ENCODE results near the gene CACNA1A. TPM values are rescaled to one million over a fixed set of nuclear protein-coding genes. Genes with fewer than 3 reads are reported as not detected.

The CACNA1A gene
- total RNA-seq, 1 donor from 2014 or later: 43.0 TPM

DNA sequence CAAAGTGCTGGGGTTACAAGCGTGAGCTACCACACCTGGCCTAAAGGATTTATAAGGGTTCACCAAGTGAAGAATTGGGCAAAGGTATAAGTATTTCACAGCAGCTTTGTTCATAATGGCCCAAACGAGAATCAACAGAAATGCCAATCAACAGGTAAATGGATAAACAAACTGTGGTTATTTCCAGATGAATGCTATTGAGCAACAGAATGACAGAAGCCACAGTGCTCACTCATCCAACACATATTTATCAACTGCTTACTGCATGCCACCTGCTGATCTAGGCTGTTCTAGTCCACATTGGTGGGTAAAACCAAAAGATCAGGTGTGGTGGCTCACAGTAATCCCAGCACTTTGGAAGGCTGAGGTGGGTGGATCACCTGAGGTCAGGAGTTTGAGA, 27.7 kb downstream of the CACNA1A start:
- Mint-ChIP-seq H3K4me1 (ENCODE audit: low read depth) (no peaks in the 10 kb centered on the region), H3K27ac (no peak overlapping the region), H3K27me3 (peaks cover 8% of the 10 kb centered on the region), H3K4me3 (ENCODE audit: low read depth) (no peak overlapping the region), H3K9me3 (ENCODE audit: low read depth) (peaks cover 15% of the 10 kb centered on the region), H3K36me3 (ENCODE audit: insufficient read depth) (no peaks in the 10 kb centered on the region)
- DNase-seq (ENCODE audit: low spot score, unreplicated experiment): no peak
- no peak for TF ChIP-seq CTCF (IDR thresholded peaks at IDR 0.05; ENCODE audit: unreplicated experiment)

DNA sequence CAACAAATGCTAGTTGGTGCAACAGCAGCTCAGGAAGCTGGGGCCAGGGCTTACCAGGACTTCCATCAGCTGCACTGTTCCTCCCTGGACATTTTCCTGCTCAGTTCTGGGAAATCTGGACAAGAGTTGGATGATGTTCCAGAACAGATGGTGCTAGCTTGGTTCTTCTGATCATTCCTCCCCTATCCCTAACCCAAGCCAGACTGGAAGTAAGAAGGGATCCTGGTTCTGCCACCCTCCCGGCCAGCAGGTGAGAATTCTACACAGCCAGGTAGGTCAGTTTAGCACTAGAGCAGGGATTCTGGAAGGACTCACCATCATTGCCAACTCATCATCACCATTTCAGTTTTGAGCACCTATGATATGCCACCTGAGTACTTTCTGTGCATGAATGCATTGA, 30.2 kb downstream of the CACNA1A start:
- peaks cover 6% of the 10 kb centered on the region for H3K27me3 Mint-ChIP-seq
- H3K4me3 Mint-ChIP-seq (ENCODE audit: low read depth): no peak overlapping the region
- TF ChIP-seq CTCF (IDR thresholded peaks at IDR 0.05; ENCODE audit: unreplicated experiment): no peak
- no peak overlapping the region for H3K27ac Mint-ChIP-seq
- no peaks in the 10 kb centered on the region for H3K4me1 Mint-ChIP-seq (ENCODE audit: low read depth)
- H3K36me3 Mint-ChIP-seq (ENCODE audit: insufficient read depth): no peaks in the 10 kb centered on the region
- peaks cover 15% of the 10 kb centered on the region for H3K9me3 Mint-ChIP-seq (ENCODE audit: low read depth)
- no peak for DNase-seq (ENCODE audit: low spot score, unreplicated experiment)

GRCh38 chr19:13475044-13475443, 31.2 kb downstream of the CACNA1A start:
- Mint-ChIP-seq H3K36me3 (ENCODE audit: insufficient read depth) (no peaks in the 10 kb centered on the region), H3K9me3 (ENCODE audit: low read depth) (peaks cover 15% of the 10 kb centered on the region), H3K4me3 (ENCODE audit: low read depth) (no peak overlapping the region), H3K27me3 (peaks cover 12% of the 10 kb centered on the region), H3K27ac (no peak overlapping the region), H3K4me1 (ENCODE audit: low read depth) (no peaks in the 10 kb centered on the region)
- no peak for DNase-seq (ENCODE audit: low spot score, unreplicated experiment)
- no peak for TF ChIP-seq CTCF (IDR thresholded peaks at IDR 0.05; ENCODE audit: unreplicated experiment)

- Mint-ChIP-seq H3K4me3 (ENCODE audit: low read depth) (no peak overlapping the region), H3K4me1 (ENCODE audit: low read depth) (no peaks in the 10 kb centered on the region), H3K27ac (no peak overlapping the region), H3K27me3 (peaks cover 22% of the 10 kb centered on the region), H3K36me3 (ENCODE audit: insufficient read depth) (no peaks in the 10 kb centered on the region), H3K9me3 (ENCODE audit: low read depth) (no peaks in the 10 kb centered on the region)
- no peak for TF ChIP-seq CTCF (IDR thresholded peaks at IDR 0.05; ENCODE audit: unreplicated experiment)
- no peak for DNase-seq (ENCODE audit: low spot score, unreplicated experiment)
These were observed 39.6 kb downstream of the CACNA1A start for GRCh38 chr19:13466697-13467096.

DNA sequence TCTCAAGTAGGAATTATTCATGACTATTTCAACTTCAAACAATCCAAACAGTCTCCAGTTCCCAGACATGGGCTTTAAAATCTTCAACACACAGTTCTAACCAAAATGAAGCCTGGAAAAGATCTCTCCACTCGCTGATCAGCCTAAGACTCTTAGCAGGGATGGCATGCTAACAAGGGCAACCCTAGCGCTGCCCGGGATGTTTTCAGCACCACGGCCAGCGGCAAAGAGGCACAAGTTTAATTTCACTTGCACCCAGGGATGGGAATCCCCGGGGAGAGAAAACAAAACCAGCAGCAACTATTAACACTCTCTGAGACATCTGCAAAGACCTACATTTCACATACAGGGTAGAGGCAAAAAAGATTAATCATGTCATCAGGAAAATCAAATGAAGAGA, 43.0 kb downstream of the CACNA1A start:
- peak; percentile 55 for DNase-seq (ENCODE audit: low spot score, unreplicated experiment)
- Mint-ChIP-seq H3K4me1 (ENCODE audit: low read depth) (no peaks in the 10 kb centered on the region), H3K4me3 (ENCODE audit: low read depth) (no peak overlapping the region), H3K27ac (no peak overlapping the region), H3K36me3 (ENCODE audit: insufficient read depth) (no peaks in the 10 kb centered on the region), H3K27me3 (peaks cover 31% of the 10 kb centered on the region), H3K9me3 (ENCODE audit: low read depth) (no peaks in the 10 kb centered on the region)
- TF ChIP-seq CTCF (IDR thresholded peaks at IDR 0.05; ENCODE audit: unreplicated experiment): no peak

Measured in progenitor cell of endocrine pancreas (in vitro differentiated cells).